BJ (cell line): Measurements from ENCODE around the gene PCDH9. TPM values are rescaled to one million over a fixed set of nuclear protein-coding genes. Genes with fewer than 3 reads are reported as not detected.

ENCODE experiments used
- CTCF ChIA-PET: fragments of 350-600 bp; formaldehyde crosslinking; extraction: SDS; loops from one replicate; lab custom pipeline; 2021; ENCODE audit warnings: antibody characterized with exemption, inconsistent platforms; lab: Yijun Ruan, JAX
- POLR2A ChIA-PET: fragments of 300-600 bp; sonication (Branson Sonifier 250); formaldehyde crosslinking; extraction: SDS; loops from one replicate; lab custom pipeline; 2021; ENCODE audit warnings: antibody characterized with exemption; lab: Charles Lee
- DNase-seq: peaks from one replicate; pipeline ENCODE4 v3.0.0-alpha.2; 2011; ENCODE audit warnings: low read depth
- H3K27me3 ChIP-seq: 2 replicates; pipeline ENCODE4 v1.6.0; 2011; ENCODE audit warnings: low read length; ENCODE audit not compliant: control insufficient read depth, insufficient read depth
- H3K36me3 ChIP-seq: 2 replicates; pipeline ENCODE4 v1.5.1; 2011; ENCODE audit warnings: low read length; ENCODE audit not compliant: control insufficient read depth, insufficient read depth
- H3K4me3 ChIP-seq: 2 replicates; pipeline ENCODE4 v1.5.1; 2011; ENCODE audit warnings: low read depth, mild to moderate bottlenecking, control low read depth, low read length
- CTCF ChIP-seq: IDR thresholded peaks from 2 replicates; pipeline ENCODE4 v1.5.1; 2011; ENCODE audit warnings: low read depth, mild to moderate bottlenecking, control low read depth, inconsistent platforms, low read length, moderate library complexity; ENCODE audit not compliant: insufficient read depth
- polyA plus RNA-seq: library from polyadenylated mRNA; depleted of rRNA; stranded (reverse); fragments of >200 nt; gene quantifications from 2 replicates; pipeline ENCODE4 v1.2.3, GENCODE V29; 2011

The PCDH9 gene
- polyA plus RNA-seq, 1 experiment = 2.3 TPM

DNA sequence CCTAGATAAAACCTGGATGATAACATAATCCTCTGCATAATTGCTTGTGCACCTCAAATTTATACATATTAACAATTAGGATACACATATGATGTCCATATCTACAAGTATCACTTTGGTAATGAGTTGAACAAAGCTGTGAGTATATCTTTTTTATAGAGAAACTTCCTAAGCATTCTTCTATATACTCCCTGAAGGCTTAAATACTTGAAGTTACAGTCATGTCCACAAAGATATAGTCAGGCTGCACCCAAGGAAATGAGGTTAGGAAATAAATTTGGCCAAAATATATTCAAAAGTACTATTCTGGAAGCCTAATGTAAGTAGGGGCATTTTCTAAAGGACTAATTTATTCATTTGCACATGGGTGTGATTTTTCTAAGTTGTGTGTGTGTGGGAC, 761.5 kb downstream of the PCDH9 start:
- ChIA-PET POLR2A (no interaction called here), CTCF (no interaction called here)
- Histone ChIP-seq H3K27me3 (no peaks in the 10 kb centered on the region), H3K4me3 (no peak overlapping the region), H3K36me3 (no peaks in the 10 kb centered on the region)
- TF ChIP-seq CTCF = no peak
- DNase-seq = peak; percentile 9

- POLR2A ChIA-PET = interaction anchor here (0.6 kb wide), 1 partner anchor 36 kb away, joined by 3 read pairs; no protein-coding TSS in a partner anchor
Observed at GRCh38 chr13:66462187-66462586, 767.9 kb downstream of the PCDH9 start.

GRCh38 chr13:66461021-66461420, 769.1 kb downstream of the PCDH9 start:
- CTCF ChIA-PET = no interaction called here
- H3K36me3 ChIP-seq = no peaks in the 10 kb centered on the region
- POLR2A ChIA-PET = no interaction called here

More at GRCh38 chr13:66462187-66462586, 767.9 kb downstream of the PCDH9 start:
- Histone ChIP-seq H3K27me3 (no peaks in the 10 kb centered on the region), H3K4me3 (no peak overlapping the region), H3K36me3 (no peaks in the 10 kb centered on the region)
- DNase-seq = no peak
- TF ChIP-seq CTCF = no peak
- CTCF ChIA-PET = no interaction called here

GRCh38 chr13:66459634-66460033, 770.5 kb downstream of the PCDH9 start:
- POLR2A ChIA-PET = no interaction called here
- no peaks in the 10 kb centered on the region for H3K27me3 ChIP-seq
- DNase-seq = no peak
- CTCF ChIA-PET = interaction anchor here (0.9 kb wide), 1 partner anchor 9 kb away, joined by 4 read pairs; no protein-coding TSS in a partner anchor
- no peak overlapping the region for H3K4me3 ChIP-seq
- no peak for TF ChIP-seq CTCF
- H3K36me3 ChIP-seq = no peaks in the 10 kb centered on the region

More at GRCh38 chr13:66461021-66461420, 769.1 kb downstream of the PCDH9 start:
- no peak for TF ChIP-seq CTCF
- DNase-seq = no peak
- no peak overlapping the region for H3K4me3 ChIP-seq
- no peaks in the 10 kb centered on the region for H3K27me3 ChIP-seq

DNA sequence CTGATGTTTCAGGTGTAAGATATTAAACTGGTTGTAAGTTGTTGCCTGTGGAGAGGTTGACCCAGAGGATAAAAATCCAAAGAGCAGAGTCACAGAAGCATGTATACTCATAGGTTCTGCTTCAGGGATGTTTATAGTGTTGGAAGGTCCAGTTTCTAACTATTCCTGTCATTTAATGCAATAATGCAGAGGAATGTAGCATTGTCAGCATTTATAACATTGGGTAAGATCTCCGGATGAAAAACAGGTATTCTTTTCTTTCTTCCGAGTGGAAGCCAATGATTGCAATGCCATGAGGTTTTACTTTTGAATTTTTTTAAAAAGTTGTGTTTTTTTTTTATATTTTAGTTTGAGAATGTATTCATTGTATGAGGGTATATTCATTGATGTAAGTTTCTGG, 771.0 kb downstream of the PCDH9 start:
- POLR2A ChIA-PET = no interaction called here
- Histone ChIP-seq H3K4me3 (no peak overlapping the region), H3K36me3 (no peaks in the 10 kb centered on the region), H3K27me3 (no peaks in the 10 kb centered on the region)
- no peak for DNase-seq
- TF ChIP-seq CTCF = no peak
- CTCF ChIA-PET = interaction anchor here (0.9 kb wide), 1 partner anchor 8 kb away, joined by 4 read pairs; no protein-coding TSS in a partner anchor
